Neural progenitor cell (in vitro differentiated cells): Measurements from ENCODE around the gene BBS7.

Experiments used
- EZH2 ChIP-seq: fragments of 200-600 bp; sonication (generic); IDR thresholded peaks from 2 replicates; pipeline ENCODE4 v1.6.1; 2017; ENCODE audit warnings: antibody characterized with exemption, mild to moderate bottlenecking, moderate library complexity
- EZH2phosphoT487 ChIP-seq: fragments of 200-600 bp; sonication (generic); IDR thresholded peaks from 2 replicates; pipeline ENCODE4 v1.6.1; 2017; ENCODE audit warnings: antibody characterized with exemption
- TF ChIP-seq, protein P1 (sequence below): fragments of 200-600 bp; sonication (generic); IDR thresholded peaks from 2 replicates; pipeline ENCODE4 v1.5.1; 2017; ENCODE audit warnings: antibody characterized with exemption, mild to moderate bottlenecking

DNA sequence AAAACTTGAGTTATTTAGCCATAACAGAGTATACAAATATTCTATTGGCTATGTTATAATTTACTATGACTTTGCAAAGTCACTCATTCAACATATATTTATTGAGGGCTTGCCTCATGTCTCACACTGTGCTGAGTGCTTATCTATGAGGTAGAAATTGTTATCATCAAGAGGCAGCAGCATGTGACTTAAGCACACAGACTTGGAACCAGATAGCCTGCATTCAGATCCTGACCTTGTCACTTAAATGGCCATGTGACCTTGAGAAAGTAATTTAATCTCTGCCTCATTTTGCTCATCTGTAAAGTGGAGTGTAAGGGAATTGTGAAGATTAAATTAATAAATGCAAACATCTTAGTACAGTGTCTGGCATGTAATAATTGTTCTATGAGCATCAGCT lies 79.3 kb downstream of the BBS7 start:
- TF ChIP-seq, protein P1, sequence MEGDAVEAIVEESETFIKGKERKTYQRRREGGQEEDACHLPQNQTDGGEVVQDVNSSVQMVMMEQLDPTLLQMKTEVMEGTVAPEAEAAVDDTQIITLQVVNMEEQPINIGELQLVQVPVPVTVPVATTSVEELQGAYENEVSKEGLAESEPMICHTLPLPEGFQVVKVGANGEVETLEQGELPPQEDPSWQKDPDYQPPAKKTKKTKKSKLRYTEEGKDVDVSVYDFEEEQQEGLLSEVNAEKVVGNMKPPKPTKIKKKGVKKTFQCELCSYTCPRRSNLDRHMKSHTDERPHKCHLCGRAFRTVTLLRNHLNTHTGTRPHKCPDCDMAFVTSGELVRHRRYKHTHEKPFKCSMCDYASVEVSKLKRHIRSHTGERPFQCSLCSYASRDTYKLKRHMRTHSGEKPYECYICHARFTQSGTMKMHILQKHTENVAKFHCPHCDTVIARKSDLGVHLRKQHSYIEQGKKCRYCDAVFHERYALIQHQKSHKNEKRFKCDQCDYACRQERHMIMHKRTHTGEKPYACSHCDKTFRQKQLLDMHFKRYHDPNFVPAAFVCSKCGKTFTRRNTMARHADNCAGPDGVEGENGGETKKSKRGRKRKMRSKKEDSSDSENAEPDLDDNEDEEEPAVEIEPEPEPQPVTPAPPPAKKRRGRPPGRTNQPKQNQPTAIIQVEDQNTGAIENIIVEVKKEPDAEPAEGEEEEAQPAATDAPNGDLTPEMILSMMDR, result no peak
- TF ChIP-seq EZH2 (no peak), EZH2phosphoT487 (no peak)
